ENCODE data around the gene MYPN.

- TF ChIP-seq, protein P1, sequence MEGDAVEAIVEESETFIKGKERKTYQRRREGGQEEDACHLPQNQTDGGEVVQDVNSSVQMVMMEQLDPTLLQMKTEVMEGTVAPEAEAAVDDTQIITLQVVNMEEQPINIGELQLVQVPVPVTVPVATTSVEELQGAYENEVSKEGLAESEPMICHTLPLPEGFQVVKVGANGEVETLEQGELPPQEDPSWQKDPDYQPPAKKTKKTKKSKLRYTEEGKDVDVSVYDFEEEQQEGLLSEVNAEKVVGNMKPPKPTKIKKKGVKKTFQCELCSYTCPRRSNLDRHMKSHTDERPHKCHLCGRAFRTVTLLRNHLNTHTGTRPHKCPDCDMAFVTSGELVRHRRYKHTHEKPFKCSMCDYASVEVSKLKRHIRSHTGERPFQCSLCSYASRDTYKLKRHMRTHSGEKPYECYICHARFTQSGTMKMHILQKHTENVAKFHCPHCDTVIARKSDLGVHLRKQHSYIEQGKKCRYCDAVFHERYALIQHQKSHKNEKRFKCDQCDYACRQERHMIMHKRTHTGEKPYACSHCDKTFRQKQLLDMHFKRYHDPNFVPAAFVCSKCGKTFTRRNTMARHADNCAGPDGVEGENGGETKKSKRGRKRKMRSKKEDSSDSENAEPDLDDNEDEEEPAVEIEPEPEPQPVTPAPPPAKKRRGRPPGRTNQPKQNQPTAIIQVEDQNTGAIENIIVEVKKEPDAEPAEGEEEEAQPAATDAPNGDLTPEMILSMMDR (IDR thresholded peaks at IDR 0.05), result no peak
- TF ChIP-seq POLR2A (IDR thresholded peaks at IDR 0.05), result no peak
Measured at GRCh38 chr10:68073631-68074030, 35.7 kb upstream of the MYPN start.
